Astrocyte of the spinal cord (primary cell): Measurements from ENCODE around the gene SERPINB6.
"Not testable (repeated sequence)": the region's sequence is repeated elsewhere in the genome, so short reads cannot be mapped to it uniquely, and the experiment has no call there.

Source experiments
- DNase-seq: peaks from one replicate; pipeline ENCODE4 v3.0.0; 2011; ENCODE audit warnings: low read depth, low spot score
- H3K4me3 ChIP-seq: 2 replicates; pipeline ENCODE4 v1.5.1; 2011; ENCODE audit warnings: low read depth, mild to moderate bottlenecking, low read length, moderate library complexity
- in situ Hi-C: cut with HindIII; loops from 2 replicates; pipeline ENCODE4 v1.10.0; 2017; ENCODE audit warnings: low sequenced_read_pairs
- TF ChIP-seq, protein P1 (sequence below): IDR thresholded peaks from 2 replicates; pipeline ENCODE4 v1.5.1; 2012; ENCODE audit warnings: low read depth, mild to moderate bottlenecking, low read length, inconsistent platforms

SERPINB6 gene

GRCh38 chr6:2947445-2947844 is 23.9 kb downstream of the SERPINB6 start:
- H3K4me3 ChIP-seq = no peak overlapping the region
- TF ChIP-seq, protein P1, sequence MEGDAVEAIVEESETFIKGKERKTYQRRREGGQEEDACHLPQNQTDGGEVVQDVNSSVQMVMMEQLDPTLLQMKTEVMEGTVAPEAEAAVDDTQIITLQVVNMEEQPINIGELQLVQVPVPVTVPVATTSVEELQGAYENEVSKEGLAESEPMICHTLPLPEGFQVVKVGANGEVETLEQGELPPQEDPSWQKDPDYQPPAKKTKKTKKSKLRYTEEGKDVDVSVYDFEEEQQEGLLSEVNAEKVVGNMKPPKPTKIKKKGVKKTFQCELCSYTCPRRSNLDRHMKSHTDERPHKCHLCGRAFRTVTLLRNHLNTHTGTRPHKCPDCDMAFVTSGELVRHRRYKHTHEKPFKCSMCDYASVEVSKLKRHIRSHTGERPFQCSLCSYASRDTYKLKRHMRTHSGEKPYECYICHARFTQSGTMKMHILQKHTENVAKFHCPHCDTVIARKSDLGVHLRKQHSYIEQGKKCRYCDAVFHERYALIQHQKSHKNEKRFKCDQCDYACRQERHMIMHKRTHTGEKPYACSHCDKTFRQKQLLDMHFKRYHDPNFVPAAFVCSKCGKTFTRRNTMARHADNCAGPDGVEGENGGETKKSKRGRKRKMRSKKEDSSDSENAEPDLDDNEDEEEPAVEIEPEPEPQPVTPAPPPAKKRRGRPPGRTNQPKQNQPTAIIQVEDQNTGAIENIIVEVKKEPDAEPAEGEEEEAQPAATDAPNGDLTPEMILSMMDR = no peak
- in situ Hi-C loops = no loop called here

DNA sequence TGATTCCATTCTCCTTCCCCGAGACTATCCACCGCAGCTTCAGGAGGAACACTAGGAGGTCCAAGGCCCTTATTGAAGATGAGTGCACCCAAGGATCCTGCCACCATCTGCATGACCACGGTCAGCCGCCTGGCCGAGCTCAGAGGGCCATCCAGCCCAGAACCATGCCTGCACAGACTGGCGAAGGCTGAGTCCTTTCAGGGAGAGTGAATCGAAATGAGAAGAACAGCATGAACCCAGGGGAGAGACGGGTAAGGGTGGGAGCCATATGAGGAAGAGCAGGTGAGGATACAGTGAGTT is 26.3 kb downstream of the SERPINB6 start:
- in situ Hi-C loops = no loop called here
- no peak for DNase-seq
- TF ChIP-seq, protein P1 = no peak
- no peak overlapping the region for H3K4me3 ChIP-seq

More at GRCh38 chr6:2947445-2947844, 23.9 kb downstream of the SERPINB6 start:
- no peak for DNase-seq

- in situ Hi-C loops = no loop called here
These were observed 26.8 kb downstream of the SERPINB6 start for GRCh38 chr6:2944405-2945152.

DNA sequence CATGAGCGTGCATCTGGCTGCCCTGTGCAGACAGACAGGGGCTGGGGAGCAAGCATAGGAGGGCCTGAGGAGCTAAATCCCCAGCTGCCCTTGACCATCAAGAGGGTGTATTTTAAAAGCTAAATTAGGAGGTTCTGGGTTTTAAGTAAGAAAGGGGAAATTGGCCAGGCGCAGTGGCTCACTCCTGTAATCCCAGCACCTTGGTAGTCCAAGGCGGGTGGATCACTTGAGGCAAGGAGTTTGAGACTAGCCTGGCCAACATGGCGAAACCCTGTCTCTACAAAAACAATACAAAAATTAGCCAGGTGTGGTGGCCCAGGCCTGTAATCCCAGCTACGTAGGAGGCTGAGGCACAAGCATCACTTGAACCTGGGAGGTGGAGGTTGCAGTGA is 27.8 kb downstream of the SERPINB6 start:
- TF ChIP-seq, protein P1 = no peak
- in situ Hi-C loops = no loop called here
- DNase-seq = no peak
- H3K4me3 ChIP-seq = no peak overlapping the region

More at GRCh38 chr6:2944405-2945152, 26.8 kb downstream of the SERPINB6 start:
- H3K4me3 ChIP-seq = no peak overlapping the region
- TF ChIP-seq, protein P1 = no peak
- DNase-seq = no peak

DNA sequence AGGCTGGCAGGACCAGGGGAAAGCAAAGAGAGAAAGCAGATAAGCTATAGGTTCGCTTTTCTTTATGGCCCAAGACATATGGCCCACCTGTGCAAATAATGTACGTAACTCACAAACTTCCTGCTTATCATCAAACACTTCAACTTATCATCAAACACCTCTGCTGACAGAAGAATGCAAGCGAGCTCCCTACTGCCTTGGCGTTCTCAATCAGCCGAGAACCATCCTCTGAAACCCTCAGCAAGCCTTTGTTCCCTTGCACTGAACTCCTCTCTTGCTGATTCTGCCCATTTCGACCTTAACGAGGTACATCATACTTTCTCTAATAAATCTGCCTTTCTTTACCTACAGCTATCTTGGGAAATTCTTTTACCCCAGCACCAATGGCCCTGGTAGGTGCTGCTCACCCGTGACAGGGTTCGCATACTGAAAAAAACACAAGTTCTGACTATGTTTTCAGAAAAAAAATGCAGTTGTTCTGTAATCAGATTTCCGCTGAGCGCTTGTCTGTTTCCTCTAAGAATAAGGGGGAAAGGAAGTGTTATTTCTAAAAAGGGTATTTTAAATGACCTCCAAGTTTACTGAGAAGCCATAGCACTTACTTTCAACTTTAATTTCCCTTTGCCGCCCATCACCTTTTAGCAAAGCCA is 28.3 kb downstream of the SERPINB6 start:
- TF ChIP-seq, protein P1 = no peak
- H3K4me3 ChIP-seq = no peak overlapping the region
- DNase-seq = no peak
- in situ Hi-C loops = no loop called here

- H3K4me3 ChIP-seq, DNase-seq, in situ Hi-C loops: not testable (repeated sequence)
These were observed 29.3 kb downstream of the SERPINB6 start for GRCh38 chr6:2942116-2942515.

DNA sequence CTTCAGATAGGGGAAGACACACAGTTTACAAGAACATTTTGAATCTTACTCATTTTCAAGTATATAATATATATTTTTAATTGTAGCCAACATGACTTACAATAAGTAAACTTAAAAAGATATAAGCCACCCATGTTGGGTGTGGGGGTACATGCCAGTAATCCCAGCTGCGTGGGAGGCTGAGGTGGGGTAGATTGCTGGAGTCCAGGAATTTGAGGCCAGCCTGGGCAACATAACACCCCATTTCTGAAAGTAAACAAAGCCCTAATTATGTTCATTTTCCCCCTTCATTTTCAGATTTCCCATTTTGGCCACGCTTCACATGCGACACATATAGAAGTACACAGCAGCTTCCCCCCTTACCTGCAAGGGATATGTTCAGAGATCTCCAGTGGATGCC is 30.5 kb downstream of the SERPINB6 start:
- in situ Hi-C loops = no loop called here
- H3K4me3 ChIP-seq = no peak overlapping the region
- DNase-seq = no peak
- TF ChIP-seq, protein P1 = no peak
